Endothelial cell of umbilical vein (primary cell): Measurements from ENCODE around the gene PROCA1. TPM values are rescaled to one million over a fixed set of nuclear protein-coding genes. Genes with fewer than 3 reads are reported as not detected.

Source experiments
- BruUV-seq: library from RNA; stranded (reverse); fragments of 400-500 nt; replicated peaks from 2 replicates; lab custom pipeline; 2021; lab: Mats Ljungman, UMichigan
- CTCF ChIA-PET: fragments of 300-600, 350-600 bp; sonication (Branson Sonifier 250); formaldehyde crosslinking; loops from one replicate; lab custom pipeline; 2021; ENCODE audit warnings: antibody characterized with exemption, inconsistent platforms; lab: Charles Lee
- POLR2A ChIA-PET: fragments of 300-600, 350-600 bp; sonication (Branson Sonifier 250); formaldehyde crosslinking; loops from one replicate; lab custom pipeline; 2021; ENCODE audit warnings: antibody characterized with exemption, inconsistent platforms; lab: Charles Lee
- DNase-seq: peaks from one replicate; pipeline ENCODE4 v3.0.0-alpha.2; 2011; ENCODE audit warnings: low read depth, low spot score
- FAIRE-seq: peaks from 2 replicates; lab custom pipeline; 2011; peaks lifted over from hg19 to GRCh38; lab: Jason Lieb, UNC
- H2AFZ ChIP-seq: 2 replicates; pipeline ENCODE4 v1.6.0; 2012; ENCODE audit warnings: low read depth, low read length, control low read depth, inconsistent platforms
- H3K27ac ChIP-seq: 2 replicates; pipeline ENCODE4 v1.5.1; 2011; ENCODE audit warnings: low read depth, mild to moderate bottlenecking, control low read depth, low read length, moderate library complexity; ENCODE audit not compliant: insufficient read depth
- H3K27me3 ChIP-seq, 2 experiments: 2 replicates each; pipeline versions ENCODE4 v1.6.0 to v1.6.1; 2011; ENCODE audit warnings: low read length in 2 of 2, mixed read lengths in 1 of 2; ENCODE audit not compliant: control insufficient read depth in 2 of 2, insufficient read depth in 2 of 2
- H3K36me3 ChIP-seq, 2 experiments: 2 replicates in 1 of 2; 3 replicates in 1 of 2; pipeline ENCODE4 v1.5.1; 2011; ENCODE audit warnings: low read length in 2 of 2, mild to moderate bottlenecking in 1 of 2, moderate library complexity in 1 of 2; ENCODE audit not compliant: control insufficient read depth in 2 of 2, insufficient read depth in 2 of 2; ENCODE audit errors: extremely low read depth in 1 of 2
- H3K4me1 ChIP-seq: 3 replicates; pipeline ENCODE4 v1.5.1; 2011; ENCODE audit warnings: mild to moderate bottlenecking, low read length; ENCODE audit not compliant: control insufficient read depth, insufficient read depth; ENCODE audit errors: extremely low read depth
- H3K4me2 ChIP-seq: 2 replicates; pipeline ENCODE4 v1.6.1; 2011; ENCODE audit warnings: low read length, control low read depth, mixed read lengths; ENCODE audit not compliant: insufficient read depth
- H3K4me3 ChIP-seq, 3 experiments: fragments of 200-600 bp in 1 of 3; sonication (generic), shearing (Covaris generic) in 1 of 3; replicated peaks in 1 of 3; 2 replicates each; pipeline ENCODE4 v1.5.1; 2011 to 2016; ENCODE audit warnings: control low read depth in 3 of 3, low read length in 3 of 3, mild to moderate bottlenecking in 2 of 3, inconsistent platforms in 1 of 3, low read depth in 1 of 3, moderate library complexity in 1 of 3; ENCODE audit not compliant: insufficient read depth in 1 of 3
- H3K79me2 ChIP-seq: 2 replicates; pipeline ENCODE4 v1.6.0; 2012; ENCODE audit warnings: low read length, inconsistent platforms; ENCODE audit not compliant: control insufficient read depth, insufficient read depth
- H3K9ac ChIP-seq: replicated peaks from 2 replicates; pipeline ENCODE3; 2011; ENCODE audit warnings: low read length, control low read depth; ENCODE audit not compliant: insufficient read depth; ENCODE audit errors: extremely low read depth
- H3K9me1 ChIP-seq: replicated peaks from 3 replicates; pipeline ENCODE4 v1.6.0; 2011; ENCODE audit warnings: mild to moderate bottlenecking, low read length; ENCODE audit not compliant: control insufficient read depth, insufficient read depth; ENCODE audit errors: extremely low read depth
- H3K9me3 ChIP-seq: replicated peaks from 2 replicates; pipeline ENCODE4 v1.5.1; 2012; ENCODE audit warnings: low read length, inconsistent platforms; ENCODE audit not compliant: control insufficient read depth, insufficient read depth
- H4K20me1 ChIP-seq: replicated peaks from 2 replicates; pipeline ENCODE3; 2011; ENCODE audit warnings: mild to moderate bottlenecking, low read length; ENCODE audit not compliant: control insufficient read depth, insufficient read depth; ENCODE audit errors: extremely low read depth
- EZH2 ChIP-seq: IDR thresholded peaks from 2 replicates; pipeline ENCODE4 v1.6.1; 2012; ENCODE audit warnings: borderline replicate concordance, low read depth, mild to moderate bottlenecking, moderate library complexity, low read length, inconsistent platforms; ENCODE audit not compliant: severe bottlenecking
- FOS ChIP-seq: IDR thresholded peaks from 2 replicates; pipeline ENCODE4 v1.6.1; 2011; ENCODE audit warnings: mild to moderate bottlenecking, low read length, moderate library complexity, borderline replicate concordance; ENCODE audit not compliant: insufficient read depth
- GATA2 ChIP-seq: IDR thresholded peaks from 2 replicates; pipeline ENCODE4 v1.7.0; 2011; ENCODE audit warnings: low read depth, mild to moderate bottlenecking, moderate library complexity, mixed read lengths, low read length; ENCODE audit not compliant: insufficient read length, insufficient read depth
- JUN ChIP-seq: IDR thresholded peaks from 2 replicates; pipeline ENCODE4 v1.6.1; 2011; ENCODE audit warnings: borderline replicate concordance, low read depth; ENCODE audit not compliant: insufficient read length, insufficient read depth
- MYC ChIP-seq: IDR thresholded peaks from one replicate; pipeline ENCODE4 v1.6.1; 2011; ENCODE audit warnings: mild to moderate bottlenecking, low read depth, low read length
- POLR2A ChIP-seq: IDR thresholded peaks from 2 replicates; pipeline ENCODE4 v1.6.1; 2012; ENCODE audit warnings: low read depth, mild to moderate bottlenecking, control low read depth, low read length
- POLR2AphosphoS5 ChIP-seq: IDR thresholded peaks from 2 replicates; pipeline ENCODE4 v1.6.1; 2012; ENCODE audit warnings: low read depth, mild to moderate bottlenecking, control low read depth, low read length, moderate library complexity; ENCODE audit not compliant: insufficient read depth
- dilution Hi-C: fragments of 300-500 bp; cut with MboI; formaldehyde crosslinking; loops from one replicate; pipeline ENCODE4 v1.15.0; 2019; ENCODE audit warnings: low sequenced_read_pairs; ENCODE audit not compliant: extremely low pct_ligation_motif_present
- intact Hi-C: fragments of 100-400 bp; cut with micrococcal nuclease; formaldehyde crosslinking; loops from one replicate; pipeline ENCODE4 v1.10.0; 2022
- polyA plus RNA-seq, 4 experiments: library from polyadenylated mRNA; depleted of rRNA in 3 of 4; stranded (reverse) in 3 of 4; unstranded in 1 of 4; fragments of >200 nt; gene quantifications; 2 replicates each; pipeline versions ENCODE4 v1.2.1 to v1.2.3, GENCODE V29; 2011 to 2012; ENCODE audit warnings: missing spikeins in 1 of 4
- total RNA-seq: library from RNA; stranded (reverse); gene quantifications from 2 replicates; pipeline ENCODE4 v1.2.3, GENCODE V29; 2021
- TF ChIP-seq, protein P1 (sequence below), 2 donors: IDR thresholded peaks; 1 replicate in 1 of 2; 2 replicates in 1 of 2; pipeline ENCODE4 v1.5.1; 2011; ENCODE audit warnings: low read length in 2 of 2, mild to moderate bottlenecking in 2 of 2, moderate library complexity in 2 of 2, control low read depth in 1 of 2, inconsistent platforms in 1 of 2, low read depth in 1 of 2; ENCODE audit not compliant: insufficient read depth in 1 of 2; ENCODE audit errors: extremely low read depth in 1 of 2
- TF ChIP-seq, protein P2 (sequence below): IDR thresholded peaks from 2 replicates; pipeline ENCODE4 v1.6.1; 2011; ENCODE audit not compliant: insufficient read depth, insufficient read length

Gene PROCA1
- total and polyA plus RNA-seq, 2 donors (not counting 3 experiments of a cell fraction or from before 2014, with no cell fraction given): 2.0 to 2.1 TPM

DNA sequence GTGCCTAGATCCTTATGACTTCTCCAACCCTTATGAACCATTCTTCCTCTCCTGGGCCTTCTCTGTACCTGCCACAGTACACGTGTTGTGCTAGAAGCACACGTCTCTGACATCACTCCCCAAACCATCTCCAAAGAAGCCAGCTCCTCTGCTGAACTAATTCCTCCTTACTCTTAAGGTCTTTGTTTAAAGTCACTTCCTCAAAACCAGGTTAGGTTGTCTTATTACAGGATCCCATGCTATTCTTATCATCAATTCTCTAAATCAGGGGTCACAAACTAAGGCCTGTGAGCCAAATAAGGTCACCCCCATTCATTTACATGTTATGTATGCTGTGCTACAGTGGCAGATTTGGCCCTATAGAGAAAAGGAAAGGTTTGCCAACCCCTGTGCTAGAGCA lies 45.7 kb downstream of the PROCA1 start:
- ChIA-PET POLR2A (no interaction called here), CTCF (no interaction called here)
- dilution Hi-C loops: no loop called here

More for the DNA sequence above, 45.7 kb downstream of the PROCA1 start:
- intact Hi-C loops: no loop called here
- no peak for DNase-seq
- Histone ChIP-seq H3K4me1 (peaks cover 8% of the 10 kb centered on the region), H3K4me3 (no peak overlapping the region), H4K20me1 (no peaks in the 10 kb centered on the region), H3K4me2 (no peak overlapping the region), H3K79me2 (peaks cover 68% of the 10 kb centered on the region), H3K27me3 (no peaks in the 10 kb centered on the region), H3K9me1 (no peaks in the 10 kb centered on the region), H3K27ac (no peak overlapping the region), H2AFZ (no peak overlapping the region), H3K36me3 (peaks cover 2 to 4% of the 10 kb centered on the region in 2 experiments), H3K9ac (no peak overlapping the region), H3K9me3 (no peaks in the 10 kb centered on the region)
- FAIRE-seq: no peak
- no TSS peak for BruUV-seq
- TF ChIP-seq, protein P1, sequence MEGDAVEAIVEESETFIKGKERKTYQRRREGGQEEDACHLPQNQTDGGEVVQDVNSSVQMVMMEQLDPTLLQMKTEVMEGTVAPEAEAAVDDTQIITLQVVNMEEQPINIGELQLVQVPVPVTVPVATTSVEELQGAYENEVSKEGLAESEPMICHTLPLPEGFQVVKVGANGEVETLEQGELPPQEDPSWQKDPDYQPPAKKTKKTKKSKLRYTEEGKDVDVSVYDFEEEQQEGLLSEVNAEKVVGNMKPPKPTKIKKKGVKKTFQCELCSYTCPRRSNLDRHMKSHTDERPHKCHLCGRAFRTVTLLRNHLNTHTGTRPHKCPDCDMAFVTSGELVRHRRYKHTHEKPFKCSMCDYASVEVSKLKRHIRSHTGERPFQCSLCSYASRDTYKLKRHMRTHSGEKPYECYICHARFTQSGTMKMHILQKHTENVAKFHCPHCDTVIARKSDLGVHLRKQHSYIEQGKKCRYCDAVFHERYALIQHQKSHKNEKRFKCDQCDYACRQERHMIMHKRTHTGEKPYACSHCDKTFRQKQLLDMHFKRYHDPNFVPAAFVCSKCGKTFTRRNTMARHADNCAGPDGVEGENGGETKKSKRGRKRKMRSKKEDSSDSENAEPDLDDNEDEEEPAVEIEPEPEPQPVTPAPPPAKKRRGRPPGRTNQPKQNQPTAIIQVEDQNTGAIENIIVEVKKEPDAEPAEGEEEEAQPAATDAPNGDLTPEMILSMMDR (IDR thresholded peaks at IDR 0.05; ENCODE audit: extremely low read depth in 1 of 2, insufficient read depth in 1 of 2, low read depth in 1 of 2, low read length in 2 of 2): no peak
- TF ChIP-seq, protein P2, sequence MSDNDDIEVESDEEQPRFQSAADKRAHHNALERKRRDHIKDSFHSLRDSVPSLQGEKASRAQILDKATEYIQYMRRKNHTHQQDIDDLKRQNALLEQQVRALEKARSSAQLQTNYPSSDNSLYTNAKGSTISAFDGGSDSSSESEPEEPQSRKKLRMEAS: no peak
- TF ChIP-seq GATA2: no peak
- no peak for TF ChIP-seq MYC
- no peak for TF ChIP-seq POLR2A
- TF ChIP-seq POLR2AphosphoS5: no peak
- TF ChIP-seq FOS: no peak
- no peak for TF ChIP-seq EZH2
- TF ChIP-seq JUN: no peak
